Epithelial cell of prostate (primary cell): Measurements from ENCODE around the gene CD300A.
"Not testable (repeated sequence)": the region's sequence is repeated elsewhere in the genome, so short reads cannot be mapped to it uniquely, and the experiment has no call there.

Experiments
- DNase-seq: peaks from one replicate; pipeline ENCODE4 v3.0.0-alpha.2; 2011; ENCODE audit warnings: low read depth, low spot score
- H3K27ac ChIP-seq: fragments of 450-650 bp; 2 replicates; pipeline ENCODE4 v1.5.1; 2017; ENCODE audit warnings: mild to moderate bottlenecking

CD300A gene

DNA sequence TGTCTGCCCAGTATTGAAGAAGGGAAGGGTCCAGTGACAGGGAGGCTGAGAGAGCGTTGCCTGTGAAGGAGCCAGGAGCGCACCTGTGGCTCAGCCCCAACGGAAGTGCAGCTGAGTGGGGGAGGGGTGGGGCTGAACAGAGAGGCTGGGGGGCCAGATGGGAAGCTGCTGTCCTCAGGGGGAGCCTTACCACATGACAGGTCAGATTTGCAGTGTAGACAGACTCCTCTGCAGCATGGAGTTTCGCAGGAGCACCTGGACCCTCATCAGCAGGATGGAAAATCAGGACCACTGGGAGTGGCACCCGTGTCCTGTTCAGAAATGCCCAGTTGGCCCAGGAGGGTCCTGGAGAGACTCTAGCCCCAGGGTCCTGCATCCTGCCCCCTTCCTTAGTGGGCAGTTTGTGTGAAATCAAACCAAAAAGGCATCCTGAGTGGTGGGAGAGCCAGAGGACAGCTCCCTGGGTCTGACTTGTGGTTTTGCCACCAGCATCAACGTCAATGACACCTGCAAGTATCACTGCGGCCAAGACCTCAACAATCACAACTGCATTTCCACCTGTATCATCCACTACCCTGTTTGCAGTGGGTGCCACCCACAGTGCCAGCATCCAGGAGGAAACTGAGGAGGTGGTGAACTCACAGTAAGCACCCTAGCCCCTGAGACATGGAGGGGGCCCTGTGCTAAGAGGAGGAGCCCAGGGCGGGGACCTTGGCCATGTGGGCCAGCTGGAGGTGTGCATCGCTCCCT is 7.8 kb downstream of the CD300A start:
- no peak for DNase-seq
- H3K27ac ChIP-seq, result no peak overlapping the region

DNA sequence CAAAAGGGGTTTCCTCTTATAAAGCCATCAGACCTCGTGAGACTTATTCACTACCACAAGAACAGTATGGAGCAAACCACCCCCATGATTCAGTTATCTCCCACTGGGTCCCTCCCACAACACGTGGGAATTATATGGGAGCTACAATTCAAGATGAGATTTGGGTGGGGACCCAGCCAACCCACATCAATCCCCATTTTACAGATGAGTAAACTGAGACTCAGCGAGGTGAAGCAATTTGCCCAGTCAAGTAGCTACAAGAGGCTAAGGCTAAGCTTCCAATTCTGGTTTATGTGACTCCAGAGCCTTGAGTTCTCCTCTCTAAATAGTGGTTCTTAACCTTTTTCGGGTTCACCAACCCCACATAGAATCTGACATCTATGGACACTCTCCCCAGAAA is 8.8 kb downstream of the CD300A start:
- no peak for DNase-seq
- no peak overlapping the region for H3K27ac ChIP-seq

DNA sequence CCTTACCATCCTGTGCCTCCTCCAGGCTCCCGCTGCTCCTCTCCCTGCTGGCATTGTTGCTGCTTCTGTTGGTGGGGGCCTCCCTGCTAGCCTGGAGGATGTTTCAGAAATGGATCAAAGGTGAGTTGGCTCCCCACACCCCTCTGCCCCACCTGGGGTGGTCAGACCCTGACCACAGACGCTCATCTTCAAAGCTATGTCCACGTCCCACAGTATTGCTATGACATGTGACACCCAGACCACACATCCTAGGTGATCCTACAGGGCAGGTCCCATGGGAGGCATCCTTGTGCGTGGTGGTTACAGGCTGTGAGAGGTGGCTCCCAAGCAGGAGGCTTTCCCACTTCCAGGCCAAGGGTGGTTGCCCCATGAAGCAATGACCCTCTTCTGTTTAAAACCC is 11.0 kb downstream of the CD300A start:
- no peak overlapping the region for H3K27ac ChIP-seq
- DNase-seq, result no peak

- no peak for DNase-seq
- no peak overlapping the region for H3K27ac ChIP-seq
These were observed 12.1 kb downstream of the CD300A start for GRCh38 chr17:74478420-74479100.

DNA sequence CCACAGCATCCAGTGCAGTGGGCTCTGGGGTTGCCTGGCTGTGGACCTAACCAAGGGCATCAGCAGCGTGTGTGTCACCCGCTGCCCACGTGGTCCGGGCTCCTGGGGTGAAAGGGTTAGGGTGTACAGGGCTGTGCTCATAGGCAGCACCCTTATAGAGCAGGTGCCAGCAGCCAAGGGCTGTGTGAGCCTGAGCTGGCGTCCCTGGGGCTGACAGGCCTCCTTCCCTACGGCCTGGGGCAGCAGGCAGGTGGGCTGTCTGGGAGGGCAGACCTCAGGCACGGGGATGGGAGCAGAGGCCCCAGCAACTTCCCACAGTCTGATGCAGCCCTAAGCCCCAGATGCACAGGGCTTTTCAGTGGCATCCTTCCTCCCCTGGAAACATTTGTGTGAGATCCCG is 13.9 kb downstream of the CD300A start:
- DNase-seq, result no peak
- H3K27ac ChIP-seq, result no peak overlapping the region

GRCh38 chr17:74481621-74482020 is 15.2 kb downstream of the CD300A start:
- H3K27ac ChIP-seq, result no peak overlapping the region
- no peak for DNase-seq

- no peak overlapping the region for H3K27ac ChIP-seq
- DNase-seq, result no peak
These were observed 17.6 kb downstream of the CD300A start for GRCh38 chr17:74484066-74484465.

- H3K27ac ChIP-seq, result no peak overlapping the region
- DNase-seq, result no peak
These were observed 18.7 kb downstream of the CD300A start for GRCh38 chr17:74485022-74485743.

DNA sequence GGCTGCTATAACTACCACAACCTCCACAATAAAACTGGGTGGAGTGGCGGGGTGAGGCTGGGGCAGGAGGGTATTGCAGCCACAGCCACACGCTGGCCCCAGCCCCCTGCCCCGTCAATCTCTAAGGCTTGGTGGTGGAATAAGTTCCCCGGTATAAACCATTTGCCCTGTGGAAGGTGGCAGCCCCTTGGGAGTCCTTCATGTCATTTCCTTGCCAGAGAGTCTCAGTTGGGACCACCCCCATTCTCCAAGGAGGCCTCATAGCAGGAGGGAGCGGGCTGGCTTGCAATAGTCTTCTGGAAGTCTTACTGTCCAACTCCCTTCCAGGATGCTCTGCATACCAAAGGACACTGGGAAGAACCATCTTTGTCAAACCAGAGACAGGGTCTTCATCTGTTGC is 19.4 kb downstream of the CD300A start:
- no peak for DNase-seq
- H3K27ac ChIP-seq, result no peak overlapping the region

DNA sequence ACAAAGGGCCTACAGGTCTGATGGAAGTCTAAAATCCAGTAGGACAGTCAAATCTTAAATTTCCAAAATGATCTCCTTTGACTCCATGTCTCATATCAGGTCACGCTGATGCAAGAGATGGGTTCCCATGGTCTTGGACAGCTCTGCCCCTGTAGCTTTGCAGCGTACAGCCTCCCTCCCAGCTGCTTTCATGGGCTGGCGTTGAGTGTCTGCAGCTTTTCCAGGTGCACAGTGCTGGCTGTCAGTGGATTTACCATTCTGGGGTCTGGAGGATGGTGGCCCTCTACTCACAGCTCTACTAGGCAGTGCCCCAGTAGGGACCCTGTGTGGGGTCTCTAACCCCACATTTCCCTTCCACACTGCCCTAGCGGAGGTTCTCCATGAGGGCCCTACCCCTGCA is 21.8 kb downstream of the CD300A start:
- not testable (repeated sequence) for DNase-seq, H3K27ac ChIP-seq

DNA sequence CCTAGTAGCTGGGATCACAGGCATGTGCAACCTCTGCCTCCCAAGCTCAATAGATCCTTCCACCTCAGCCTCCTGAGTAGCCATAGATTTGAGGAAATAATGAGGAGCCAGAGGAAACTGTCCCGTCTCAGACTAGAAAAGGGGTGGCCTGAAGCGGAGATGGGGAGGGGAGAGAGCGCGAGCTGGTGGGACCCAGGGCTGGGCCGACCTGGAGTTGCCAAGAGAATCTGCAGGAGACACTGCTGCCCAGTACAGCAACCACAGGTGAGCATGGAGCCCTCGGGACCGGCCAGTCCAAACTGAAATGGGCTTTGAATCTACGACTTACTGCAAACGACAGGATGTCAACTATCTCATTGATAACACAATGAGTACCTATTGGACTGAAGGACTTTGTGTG is 24.3 kb downstream of the CD300A start:
- no peak for DNase-seq
- no peak overlapping the region for H3K27ac ChIP-seq

GRCh38 chr17:74491626-74492025 is 25.2 kb downstream of the CD300A start:
- no peak overlapping the region for H3K27ac ChIP-seq
- no peak for DNase-seq

DNA sequence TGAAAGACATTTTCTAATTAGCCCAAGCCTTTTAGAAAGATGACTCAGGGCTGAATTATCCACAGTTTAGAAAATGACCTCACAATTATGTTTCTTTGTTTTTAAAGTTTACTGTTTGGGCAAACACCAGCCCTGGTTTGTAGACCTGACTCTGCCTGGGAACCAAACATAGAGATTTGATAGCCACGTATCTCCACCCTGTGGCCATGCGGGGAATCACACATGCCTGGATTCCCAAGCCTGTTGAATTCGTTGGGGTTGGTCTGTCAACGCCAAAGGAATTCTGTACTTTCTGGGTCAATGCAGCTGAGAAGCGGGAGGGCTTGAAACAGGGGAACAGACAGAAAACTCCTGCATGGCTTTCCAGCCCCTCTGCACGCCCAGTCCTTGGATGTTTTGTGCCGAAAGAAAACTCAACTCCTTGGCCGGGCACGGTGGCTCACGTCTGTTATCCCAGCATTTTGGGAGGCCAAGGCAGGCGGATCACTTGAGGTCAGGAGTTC is 26.9 kb downstream of the CD300A start:
- no peak for DNase-seq
- H3K27ac ChIP-seq, result no peak overlapping the region

DNA sequence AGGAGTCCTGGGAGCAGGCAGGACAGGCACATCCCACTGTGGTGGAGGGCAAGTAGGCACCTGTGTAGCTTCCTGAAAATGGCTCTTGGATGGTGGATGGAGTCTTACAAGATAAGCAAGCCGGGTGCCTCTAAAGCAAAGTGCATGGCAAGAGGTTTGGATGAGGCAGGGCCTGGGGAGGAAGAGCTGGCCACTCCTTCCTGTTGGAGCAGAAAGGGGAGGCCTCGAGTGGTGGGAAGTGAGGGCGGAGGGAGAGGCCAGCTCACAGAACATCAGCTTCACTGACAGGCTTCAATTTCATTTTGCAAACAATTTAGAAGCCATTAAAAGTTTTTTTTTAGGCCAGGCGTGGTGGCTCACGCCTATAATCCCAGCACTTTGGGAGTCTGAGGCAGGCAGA is 31.0 kb downstream of the CD300A start:
- no peak overlapping the region for H3K27ac ChIP-seq
- DNase-seq, result no peak

DNA sequence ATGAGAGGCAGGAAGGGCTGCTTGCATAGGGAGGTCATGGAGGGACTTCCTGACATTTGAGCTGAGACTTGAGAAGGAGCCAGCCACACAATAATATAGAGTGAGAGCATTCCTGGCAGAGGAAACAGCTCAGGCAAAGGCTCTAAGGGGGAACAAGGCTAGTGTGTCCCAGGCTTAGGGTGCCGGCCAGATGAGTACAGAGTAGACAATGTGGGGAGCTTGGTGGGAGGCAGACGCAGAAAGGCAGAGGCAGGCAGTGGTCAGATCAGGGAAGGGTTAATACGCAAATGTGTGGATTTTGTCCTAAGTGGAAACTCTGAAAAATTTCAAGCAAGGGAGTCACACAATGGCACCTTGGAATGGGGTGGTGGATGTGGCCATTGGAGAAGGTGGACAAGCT is 33.6 kb downstream of the CD300A start:
- no peak overlapping the region for H3K27ac ChIP-seq
- no peak for DNase-seq

DNA sequence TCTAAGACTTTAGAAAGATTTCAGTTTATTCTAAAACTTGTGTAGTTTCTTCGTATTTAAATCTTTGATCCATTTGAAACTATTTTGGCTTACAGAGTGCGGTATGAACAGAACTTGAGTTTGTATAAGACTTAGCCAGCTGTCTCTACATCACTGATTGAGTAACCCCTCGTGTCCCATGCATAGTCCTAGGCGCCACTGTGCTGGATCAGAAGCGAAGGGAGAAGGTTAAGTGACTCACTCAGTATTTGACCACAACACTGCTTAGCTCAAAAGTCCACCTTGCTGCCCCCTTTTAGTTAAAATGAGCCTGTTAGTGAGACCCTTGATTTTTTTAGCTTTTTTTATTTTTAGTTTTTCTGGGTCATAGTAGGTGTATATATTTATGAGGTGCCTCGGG is 36.4 kb downstream of the CD300A start:
- no peak for DNase-seq
- no peak overlapping the region for H3K27ac ChIP-seq

DNA sequence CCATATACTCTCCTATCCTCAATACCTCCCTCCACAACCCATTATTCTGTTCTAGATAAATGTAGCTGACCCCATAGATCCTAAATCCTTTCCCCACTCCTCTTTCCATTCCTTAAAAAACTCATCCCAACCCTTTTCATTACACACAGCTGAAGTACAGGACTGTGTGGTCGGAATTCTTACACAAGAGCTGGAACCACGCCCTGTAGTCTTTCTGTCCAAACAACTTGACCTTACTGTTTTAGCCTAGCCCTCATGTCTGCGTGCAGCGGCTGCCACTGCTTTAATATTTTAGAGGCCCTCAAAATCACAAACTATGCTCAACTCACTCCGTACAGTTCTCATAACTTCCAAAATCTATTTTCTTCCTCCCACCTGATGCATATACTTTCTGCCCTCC is 37.5 kb downstream of the CD300A start:
- DNase-seq, H3K27ac ChIP-seq: not testable (repeated sequence)

DNA sequence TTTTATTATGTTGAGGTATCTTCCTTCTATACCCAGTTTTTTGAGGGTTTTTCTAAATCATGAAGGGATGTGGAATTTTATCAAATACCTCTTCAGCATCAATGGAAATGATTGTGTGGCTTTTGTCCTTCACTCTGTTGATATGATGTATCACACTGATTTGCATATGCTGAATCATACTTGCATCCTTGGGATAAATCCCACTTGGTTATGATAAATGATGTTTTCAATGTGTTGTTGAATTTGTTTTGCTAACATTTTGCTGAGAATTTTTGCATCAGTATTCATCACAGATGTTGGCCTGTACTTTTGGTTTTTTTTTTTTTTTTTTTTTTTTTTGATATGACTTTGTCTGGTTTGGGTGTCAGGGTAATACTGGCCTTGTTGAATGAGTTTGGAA is 41.7 kb downstream of the CD300A start:
- no peak overlapping the region for H3K27ac ChIP-seq
- no peak for DNase-seq

DNA sequence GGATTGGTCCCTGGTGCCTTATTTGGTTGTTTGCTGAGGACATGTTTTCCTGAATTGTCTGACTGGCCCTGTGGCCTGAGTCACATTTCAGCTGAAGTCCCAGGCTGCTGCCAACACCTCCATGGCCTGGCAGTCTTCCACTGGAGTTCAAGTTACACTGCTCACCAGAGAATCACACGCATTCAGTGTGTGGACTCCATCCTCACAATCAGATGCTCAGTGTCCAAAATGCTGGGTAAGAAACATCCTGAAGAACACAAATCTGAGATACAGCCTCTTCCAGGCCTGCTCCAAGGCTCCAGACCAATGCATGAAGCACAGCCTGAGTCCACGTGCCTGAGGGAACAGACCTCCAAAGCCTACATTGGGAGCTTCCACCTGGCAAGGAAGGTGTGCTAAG is 45.6 kb downstream of the CD300A start:
- no peak for DNase-seq
- no peak overlapping the region for H3K27ac ChIP-seq

GRCh38 chr17:74512624-74513091 is 46.2 kb downstream of the CD300A start:
- H3K27ac ChIP-seq, result no peak overlapping the region
- DNase-seq, result no peak

- H3K27ac ChIP-seq, result no peak overlapping the region
- DNase-seq, result no peak
These were observed 47.7 kb downstream of the CD300A start for GRCh38 chr17:74513987-74514631.
